SK-N-DZ (cell line): ENCODE results near the gene MEGF8.

ENCODE experiments used
- DNase-seq: peaks from one replicate; pipeline ENCODE4 v3.0.0-alpha.2; 2015; ENCODE audit warnings: low spot score
- small RNA-seq, 2 experiments: library from RNA; depleted of rRNA; stranded (forward); fragments of <200 nt; gene quantifications; one replicate each; pipeline ENCODE3, GENCODE V24; 2014

Gene MEGF8

DNA sequence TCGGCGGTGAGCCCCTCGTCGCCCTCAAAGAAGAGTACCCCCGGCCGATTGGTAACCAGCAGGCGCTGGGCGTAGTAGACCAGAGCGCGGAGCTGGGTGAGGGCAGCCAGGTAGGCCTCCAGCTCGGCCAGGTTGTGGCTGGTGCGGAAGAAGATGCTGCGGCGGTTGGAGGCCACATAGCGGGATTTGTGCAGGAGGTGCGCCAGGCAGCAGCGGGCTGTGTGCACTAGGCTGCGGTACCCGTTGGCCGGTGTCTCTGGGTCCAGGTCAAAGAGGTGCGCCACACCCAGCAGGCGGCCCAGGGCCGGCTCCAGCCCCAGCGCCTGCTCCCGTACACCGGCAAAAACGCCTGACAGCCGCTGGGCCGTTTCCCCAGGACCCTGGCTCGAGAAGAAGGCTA, 84.9 kb downstream of the MEGF8 start:
- DNase-seq, result no peak

DNA sequence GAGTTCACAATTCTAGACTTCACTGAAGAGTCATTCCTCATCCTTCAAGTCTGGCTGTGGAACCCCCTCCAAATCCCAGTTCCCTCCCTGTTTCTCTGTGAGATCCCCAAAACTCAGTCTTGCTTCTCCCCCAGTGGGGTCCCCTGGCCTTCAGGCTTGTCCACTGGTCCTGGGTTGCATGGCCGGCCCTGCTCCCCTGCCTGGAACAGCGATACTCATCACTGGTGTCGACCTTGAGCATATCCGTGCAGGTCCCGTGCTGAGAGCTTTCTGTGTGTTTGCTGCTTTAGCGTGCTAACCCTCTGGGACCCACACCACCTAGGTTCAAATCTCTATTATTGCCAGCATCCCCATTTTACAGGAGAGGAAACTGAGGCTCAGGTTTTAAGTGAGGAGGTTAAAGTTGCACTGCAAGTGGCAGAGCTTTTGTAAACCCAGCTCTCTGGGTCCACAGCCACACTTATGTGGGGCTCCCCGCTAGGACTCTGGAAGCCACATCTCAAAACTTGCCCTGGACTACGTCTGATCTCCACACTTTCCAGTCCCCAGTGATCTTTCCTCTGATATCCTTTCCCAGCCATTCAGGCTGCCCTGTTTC, 86.2 kb downstream of the MEGF8 start:
- DNase-seq, result no peak

DNA sequence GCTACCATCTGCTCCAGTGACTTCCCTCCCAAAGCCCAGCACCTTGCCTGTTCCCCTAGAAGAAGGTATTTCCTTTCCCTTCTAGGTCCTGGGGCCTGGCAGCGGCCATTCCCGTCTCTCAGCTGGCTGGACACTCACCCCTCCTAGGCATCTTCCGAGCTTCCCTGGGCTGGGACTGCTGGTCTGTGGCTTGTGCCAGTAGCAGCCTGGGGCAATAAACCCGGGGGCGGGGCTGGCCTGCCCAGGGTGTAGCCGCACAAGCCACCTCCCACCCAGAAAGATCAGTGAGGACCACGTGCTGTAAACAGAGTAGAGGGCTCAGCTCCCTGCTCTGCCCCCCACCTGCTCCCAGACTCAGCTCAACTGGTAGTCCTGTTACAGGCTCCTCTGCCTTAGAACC, 86.8 kb downstream of the MEGF8 start:
- no peak for DNase-seq

DNA sequence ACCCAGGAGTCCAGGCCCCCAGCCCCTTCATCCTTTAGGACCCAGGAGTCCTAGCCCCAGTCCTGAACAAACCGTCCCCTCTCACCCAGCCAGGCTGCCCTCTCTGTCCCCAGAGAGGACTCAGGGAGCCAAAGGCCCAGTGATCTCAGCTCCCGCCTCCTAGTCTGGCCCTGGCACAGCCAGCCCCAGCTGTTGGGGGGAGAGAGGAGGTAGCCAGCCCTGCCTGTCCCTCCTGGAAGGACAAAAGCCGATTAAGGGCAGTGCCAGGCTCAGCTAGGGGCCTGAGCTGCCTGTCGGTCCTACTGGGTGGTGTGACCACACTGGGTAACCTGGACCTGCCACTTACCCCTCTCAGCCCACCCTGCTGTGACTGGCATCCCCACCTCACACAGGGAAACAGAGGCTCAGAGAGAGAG, 87.2 kb downstream of the MEGF8 start:
- DNase-seq, result no peak

DNA sequence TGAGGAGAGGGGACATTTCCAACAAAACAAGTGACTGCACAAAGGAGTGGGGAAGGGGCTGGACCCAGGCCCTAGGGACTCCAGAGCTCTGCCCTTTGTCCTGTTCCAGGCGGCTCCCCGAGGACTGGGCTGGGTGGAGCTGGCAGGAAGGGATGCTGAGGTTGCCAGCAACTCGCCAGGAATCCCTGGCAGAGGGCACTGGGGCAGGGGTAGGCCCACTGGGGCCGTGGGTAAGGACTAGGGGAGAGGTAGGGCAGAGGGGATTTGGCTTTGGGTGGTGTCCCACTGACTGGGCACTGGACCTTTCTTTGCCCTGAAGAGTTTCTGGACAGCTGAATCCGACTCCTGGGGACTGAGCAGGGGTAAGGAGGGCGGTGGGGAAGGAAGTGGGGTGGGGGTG, 93.9 kb downstream of the MEGF8 start:
- no peak for DNase-seq

DNA sequence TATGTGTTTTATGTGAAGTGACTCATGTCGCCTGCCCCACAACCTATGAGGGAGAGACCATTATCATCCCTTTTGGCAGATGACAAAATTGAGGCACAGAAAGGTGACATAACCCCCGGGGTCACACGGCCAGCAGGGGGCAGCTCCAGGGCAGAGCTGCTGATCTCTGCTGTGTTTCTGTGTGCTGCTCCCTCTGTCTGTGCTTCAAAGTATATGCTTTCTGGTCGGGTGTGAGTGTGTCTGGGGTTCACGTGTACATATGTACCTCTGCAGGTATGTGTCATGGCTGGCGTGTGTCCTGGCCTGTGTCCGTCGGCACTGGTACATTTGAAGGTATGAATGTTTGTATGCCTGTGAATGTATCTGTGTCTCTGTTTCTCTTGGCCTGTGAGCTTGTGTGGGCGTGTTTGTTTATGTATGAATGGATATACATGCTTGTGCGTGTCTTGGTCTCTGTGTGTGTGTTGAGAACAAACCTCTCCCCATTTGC, 94.7 kb downstream of the MEGF8 start:
- DNase-seq, result peak; percentile 49

DNA sequence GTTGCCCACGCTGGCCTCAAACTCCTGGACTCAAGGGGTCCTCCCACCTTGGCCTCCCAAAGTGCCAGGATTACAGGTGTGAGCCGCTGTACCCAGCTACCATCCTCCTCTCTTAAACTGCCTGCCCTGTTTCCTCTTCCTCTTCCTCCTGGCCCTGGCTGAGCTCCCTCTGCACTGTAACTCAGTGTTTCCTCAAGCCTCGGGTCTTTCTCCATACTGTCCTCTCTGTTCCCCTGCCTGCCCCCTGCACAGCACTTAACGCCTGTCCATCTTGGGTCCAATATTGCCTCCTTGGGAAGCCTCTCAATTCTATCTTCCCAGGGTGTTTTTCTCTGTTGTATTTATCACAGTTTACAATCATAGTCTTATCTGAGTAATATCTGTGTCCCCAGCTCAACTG, 95.7 kb downstream of the MEGF8 start:
- no peak for DNase-seq

DNA sequence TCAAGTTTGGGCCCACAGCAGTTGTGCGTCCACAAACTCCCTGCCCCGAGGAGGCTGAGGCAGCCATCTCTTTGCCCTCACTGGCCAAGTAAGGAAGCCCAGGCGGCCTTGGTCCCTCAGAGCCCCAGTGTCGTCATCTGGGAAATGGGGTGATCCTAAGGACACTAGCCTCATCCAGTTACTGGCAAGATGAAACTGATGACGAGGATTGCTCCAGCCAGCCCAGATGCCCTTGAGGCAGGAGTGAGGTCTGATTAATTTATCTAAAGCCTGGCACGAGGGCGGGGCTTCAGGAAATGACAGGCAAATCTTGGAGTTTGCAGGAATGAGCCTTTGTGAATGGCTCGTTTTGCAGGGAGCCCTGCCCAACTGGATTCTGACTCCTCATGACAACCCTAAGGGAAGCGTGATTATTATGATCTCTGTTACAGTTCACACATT, 96.2 kb downstream of the MEGF8 start:
- DNase-seq, result no peak

DNA sequence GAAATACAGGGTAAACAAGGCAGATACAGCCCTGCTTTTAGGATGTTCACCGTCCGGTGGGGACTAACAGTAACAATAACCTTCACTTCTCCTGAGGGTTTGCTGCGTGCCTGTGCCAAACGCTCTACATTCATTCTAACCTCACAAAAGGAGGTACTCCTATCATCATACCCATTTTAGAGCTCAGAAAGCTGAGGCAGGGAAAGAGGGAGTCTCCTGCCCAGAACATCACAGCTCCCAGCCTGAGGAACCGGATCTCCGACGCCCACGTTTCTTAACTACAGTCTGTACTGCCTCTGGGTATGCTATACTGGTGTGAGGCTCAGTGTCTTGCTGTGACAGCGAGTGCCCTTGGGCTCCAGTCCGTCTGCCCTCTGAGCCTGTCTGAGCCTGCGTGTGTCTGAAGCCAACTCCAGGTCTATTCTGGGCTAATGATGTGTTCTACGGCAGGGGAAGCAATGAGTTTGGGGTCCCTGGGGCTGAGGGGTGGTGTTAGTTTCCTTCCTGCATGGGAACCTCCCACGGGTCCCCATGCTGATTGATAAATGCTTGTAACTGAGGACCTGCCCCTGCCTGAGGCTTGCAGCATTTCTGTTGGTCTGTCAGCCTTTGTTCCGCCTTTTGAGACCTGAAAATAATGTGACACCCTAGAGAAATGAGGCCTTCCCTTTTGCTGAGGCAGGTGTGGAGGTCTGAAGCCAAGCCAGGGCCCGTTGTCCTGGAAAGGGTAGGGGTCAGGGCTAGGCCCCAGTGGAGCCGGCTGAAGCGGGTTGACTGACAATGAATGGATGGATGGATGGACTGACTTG, 96.9 kb downstream of the MEGF8 start:
- no peak for DNase-seq

DNA sequence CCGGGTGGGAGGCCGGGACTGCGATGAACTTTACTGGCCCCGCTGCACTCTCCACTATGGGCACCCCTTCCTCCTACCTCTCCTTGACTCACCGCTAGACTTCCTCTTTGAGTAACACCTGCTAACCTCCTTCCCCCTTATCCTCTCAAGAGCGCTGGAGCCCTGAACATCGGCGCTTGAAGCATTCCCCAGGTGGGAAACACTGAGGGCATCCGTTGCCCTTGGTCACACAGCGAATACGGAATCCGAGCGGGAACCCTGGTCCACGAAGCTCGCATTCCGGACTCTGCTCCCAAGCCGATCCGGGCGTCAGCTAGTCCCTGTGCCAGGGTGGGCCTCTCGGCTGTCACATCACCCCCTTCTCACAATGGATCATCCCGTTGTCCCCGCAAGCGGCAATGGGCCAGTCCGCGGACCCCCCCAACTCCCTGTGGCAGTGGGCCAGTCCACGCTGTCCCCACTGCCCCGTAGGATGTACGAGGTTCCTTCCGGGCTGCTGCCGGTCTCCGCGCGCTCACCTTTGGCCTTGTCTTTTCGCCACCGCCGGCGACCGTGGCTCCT, 97.5 kb downstream of the MEGF8 start:
- DNase-seq, result peak; percentile 62

DNA sequence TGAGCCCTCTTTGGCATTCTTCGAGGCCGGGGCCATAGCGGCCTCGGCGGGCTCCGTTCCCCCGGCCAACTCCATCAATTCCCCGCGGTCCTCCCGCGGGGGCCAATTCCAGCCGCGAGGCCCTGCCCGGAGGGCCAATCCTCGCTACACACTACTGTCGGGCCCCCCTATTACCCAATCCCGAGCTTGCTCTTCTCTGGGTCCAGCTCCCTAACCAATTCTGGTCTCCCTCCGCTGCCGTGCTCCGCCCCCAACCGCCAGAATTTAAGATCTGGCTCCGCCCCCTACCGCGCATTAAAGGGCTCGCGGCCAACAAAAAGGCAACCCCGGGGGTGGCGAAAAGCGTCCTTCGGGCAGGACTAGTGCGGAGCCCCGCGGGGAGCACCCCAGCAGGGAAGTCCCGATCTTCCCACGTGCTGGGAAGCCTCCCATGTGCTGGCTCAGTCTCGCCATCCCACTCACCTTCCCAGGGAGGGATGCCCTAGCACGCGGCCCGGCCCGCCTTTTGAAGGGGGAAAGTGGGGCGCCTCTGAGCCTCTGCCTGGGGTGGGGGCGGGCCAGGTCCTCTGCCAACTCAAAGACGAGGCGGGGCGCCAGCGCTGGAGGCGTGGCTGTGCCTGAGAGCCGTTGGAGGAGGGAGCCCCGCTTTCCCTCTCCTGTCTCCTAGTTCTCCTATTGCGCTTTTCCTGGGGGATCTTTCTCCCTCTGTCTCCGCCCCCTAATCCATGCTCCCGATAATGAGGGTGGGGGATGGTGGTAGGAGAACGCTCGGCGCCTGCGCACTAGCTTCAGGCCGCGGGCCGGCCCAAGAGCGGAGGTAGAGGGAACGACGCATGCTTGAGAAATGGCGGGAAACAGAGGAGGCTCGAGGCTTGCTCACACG, 98.3 kb downstream of the MEGF8 start:
- peak; percentile 90 for DNase-seq

DNA sequence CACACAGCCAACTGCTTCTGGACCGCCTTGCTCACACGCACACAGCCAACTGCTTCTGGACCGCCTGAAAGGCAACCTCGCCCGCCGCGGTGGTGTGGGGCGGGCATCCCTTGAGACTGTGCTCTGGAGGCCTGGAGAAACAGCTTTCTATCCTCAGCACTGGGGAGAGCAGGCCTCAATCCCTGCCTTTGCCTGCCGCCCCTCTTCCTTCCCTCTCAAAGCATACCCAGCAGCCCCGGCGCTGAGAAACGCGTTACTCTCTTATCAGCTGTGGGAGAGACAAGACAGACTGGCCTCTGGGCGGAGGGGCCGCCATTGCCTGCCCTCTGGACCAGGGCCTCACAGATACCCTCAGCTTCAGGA, 98.9 kb downstream of the MEGF8 start:
- no peak for DNase-seq

DNA sequence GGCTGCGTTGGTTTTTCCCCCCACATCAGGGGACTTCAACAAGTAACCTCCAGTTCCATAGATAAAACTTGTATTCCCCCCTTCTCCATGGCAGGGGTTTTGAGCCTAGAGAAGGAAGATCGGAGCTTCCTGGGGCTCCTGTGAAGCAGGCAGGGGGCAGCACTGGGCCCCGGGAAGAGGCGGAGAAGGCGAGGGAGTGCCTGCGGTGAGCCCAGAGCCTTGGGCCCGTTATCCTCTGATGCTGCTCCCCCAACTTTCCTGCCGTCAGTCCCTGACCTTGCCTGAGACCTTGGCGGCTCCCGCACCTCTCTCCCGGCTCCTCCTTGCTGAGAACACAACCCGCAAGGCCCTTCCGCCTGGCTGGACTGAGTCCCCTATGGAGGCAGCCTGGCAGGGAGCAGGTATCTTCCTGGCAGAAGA, 99.3 kb downstream of the MEGF8 start:
- DNase-seq, result no peak

DNA sequence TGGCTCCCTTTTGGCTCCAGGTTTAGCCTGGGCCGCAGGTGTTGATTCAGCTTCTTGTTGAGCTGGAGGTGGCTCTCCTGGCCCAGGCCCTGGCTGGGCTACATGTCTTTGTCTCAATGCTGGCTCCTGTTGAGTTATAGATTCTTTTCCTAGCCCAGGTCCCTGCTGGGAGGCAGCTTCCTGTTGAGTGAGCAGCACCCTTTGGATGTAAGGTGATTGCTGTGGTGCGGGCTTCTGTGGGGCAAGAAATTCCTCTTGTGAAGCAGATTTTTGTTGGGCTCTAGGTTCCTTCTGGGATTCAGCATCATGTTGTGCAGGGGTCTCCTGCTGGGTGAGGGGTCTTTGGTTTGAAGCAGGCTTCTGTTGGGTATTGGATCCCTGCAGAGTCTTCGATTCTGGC, 101.2 kb downstream of the MEGF8 start:
- DNase-seq, result no peak

DNA sequence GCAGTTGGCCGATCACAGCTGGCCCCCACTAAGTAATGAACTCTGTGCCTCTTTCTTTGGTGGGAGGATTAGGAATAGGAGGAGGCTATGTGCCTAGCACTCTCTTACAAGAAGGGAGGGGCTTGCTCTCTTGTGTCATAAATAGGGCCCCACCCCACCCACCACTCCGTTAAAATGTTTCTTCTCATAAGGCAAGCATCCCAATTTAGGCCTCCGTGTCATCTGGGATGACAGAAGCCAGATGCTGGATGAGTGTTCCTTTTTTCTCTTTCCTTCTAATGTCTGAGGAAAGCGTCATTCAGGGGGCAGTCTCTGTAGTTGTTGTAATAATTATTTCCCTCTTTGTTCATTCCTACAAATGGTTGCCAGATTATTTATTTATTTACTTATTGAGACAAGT, 101.9 kb downstream of the MEGF8 start, which contains the start of gene LIPE:
Gene LIPE, minus strand, starts transcription at position 76 of the 400 bp plus-strand sequence. CDS start 239 bp downstream, outside the sequence.
- DNase-seq, result no peak

Small RNAs within 50 kb of the gene (small RNA-seq; reads per million reads assigned to genes)
- gene MIR8077, result 0 reads per million in 2 experiments
